ENCODE data around the gene LAMTOR3.

GRCh38 chr4:99853999-99854398 is 40.2 kb downstream of the LAMTOR3 start:
- TF ChIP-seq CTCF (IDR thresholded peaks at IDR 0.05) (no peak), POLR2A (IDR thresholded peaks at IDR 0.05) (no peak)
